Fibroblast of pulmonary artery (primary cell): Measurements from ENCODE around the gene AARS2.

Experiments used
- DNase-seq: peaks from one replicate; pipeline ENCODE4 v3.0.0-alpha.2; 2010; ENCODE audit warnings: low read depth
- H3K4me3 ChIP-seq: replicated peaks from 2 replicates; pipeline ENCODE4 v1.5.1; 2011; ENCODE audit warnings: low read depth, mild to moderate bottlenecking, control low read depth, low read length, moderate library complexity
- CTCF ChIP-seq: IDR thresholded peaks from 2 replicates; pipeline ENCODE4 v1.5.1; 2011; ENCODE audit warnings: mild to moderate bottlenecking, control low read depth, low read length, inconsistent platforms; ENCODE audit errors: missing control alignments

Gene AARS2

DNA sequence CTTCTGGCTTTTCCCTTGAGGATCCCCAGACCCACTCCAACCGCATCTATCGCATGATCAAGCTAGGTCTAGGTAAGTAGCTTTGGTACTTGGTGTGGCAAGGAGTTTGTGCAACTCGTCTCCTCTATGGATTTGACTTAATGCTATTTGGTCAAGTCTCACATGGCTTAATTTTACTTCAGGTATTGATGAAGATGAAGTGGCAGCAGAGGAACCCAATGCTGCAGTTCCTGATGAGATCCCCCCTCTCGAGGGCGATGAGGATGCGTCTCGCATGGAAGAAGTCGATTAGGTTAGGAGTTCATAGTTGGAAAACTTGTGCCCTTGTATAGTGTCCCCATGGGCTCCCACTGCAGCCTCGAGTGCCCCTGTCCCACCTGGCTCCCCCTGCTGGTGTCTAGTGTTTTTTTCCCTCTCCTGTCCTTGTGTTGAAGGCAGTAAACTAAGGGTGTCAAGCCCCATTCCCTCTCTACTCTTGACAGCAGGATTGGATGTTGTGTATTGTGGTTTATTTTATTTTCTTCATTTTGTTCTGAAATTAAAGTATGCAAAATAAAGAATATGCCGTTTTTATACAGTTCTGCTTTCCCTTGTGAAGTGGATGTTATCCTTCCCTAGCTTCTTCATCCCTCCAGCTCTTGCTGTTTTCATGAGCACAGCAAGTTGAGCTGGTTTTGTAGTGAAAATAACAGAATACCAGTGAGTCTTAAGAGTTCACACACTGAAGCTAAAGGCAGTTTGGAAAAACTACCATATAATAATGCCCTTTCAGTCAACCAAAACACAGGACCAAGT is 59.6 kb downstream of the AARS2 start:
- no peak overlapping the region for H3K4me3 ChIP-seq
- peak; percentile 48 for DNase-seq
- peak; percentile 51 for TF ChIP-seq CTCF

- DNase-seq, result no peak
- H3K4me3 ChIP-seq, result no peak overlapping the region
- TF ChIP-seq CTCF, result no peak
These were observed 61.3 kb downstream of the AARS2 start for GRCh38 chr6:44251576-44252524.

DNA sequence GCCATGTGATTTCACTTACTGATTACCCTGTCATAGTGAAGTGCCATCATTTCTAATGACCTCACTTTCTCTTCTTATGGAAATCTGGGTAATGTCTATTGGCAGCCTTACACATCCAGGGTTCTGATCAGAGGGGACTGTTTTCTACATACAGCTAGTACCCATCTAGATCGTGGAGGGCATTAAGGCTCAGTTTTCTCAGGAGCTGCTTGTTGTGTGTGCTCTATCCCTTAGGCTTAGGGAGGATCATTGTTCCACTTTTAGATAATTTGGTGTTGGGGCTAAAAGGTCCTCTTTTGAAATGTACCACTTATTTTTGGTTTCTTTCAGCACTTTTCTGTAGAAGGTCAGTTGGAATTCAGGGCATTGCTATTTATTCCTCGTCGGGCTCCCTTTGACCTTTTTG is 62.4 kb downstream of the AARS2 start:
- no peak for DNase-seq
- no peak for TF ChIP-seq CTCF
- no peak overlapping the region for H3K4me3 ChIP-seq

- H3K4me3 ChIP-seq, result no peak overlapping the region
- no peak for DNase-seq
- no peak for TF ChIP-seq CTCF
These were observed 63.0 kb downstream of the AARS2 start for GRCh38 chr6:44250067-44250717.
